AG20443 (cell line): ENCODE measurements around the gene SPATA2.

Experiments
- DNase-seq: peaks from one replicate; pipeline ENCODE4 v3.0.0; 2012; ENCODE audit warnings: low spot score, mixed read lengths

The SPATA2 gene

GRCh38 chr20:49929142-49929494, 13.8 kb upstream of the SPATA2 start:
- DNase-seq, result no peak

- DNase-seq, result peak; percentile 85
Observed at GRCh38 chr20:49928411-49929141, 13.2 kb upstream of the SPATA2 start.

- no peak for DNase-seq
Observed at GRCh38 chr20:49925901-49926454, 10.6 kb upstream of the SPATA2 start.

GRCh38 chr20:49924247-49924646, 8.9 kb upstream of the SPATA2 start:
- DNase-seq, result no peak

GRCh38 chr20:49919461-49919860, 4.1 kb upstream of the SPATA2 start:
- DNase-seq, result no peak

- no peak for DNase-seq
Observed at GRCh38 chr20:49919009-49919408, 3.7 kb upstream of the SPATA2 start.

GRCh38 chr20:49918446-49918845, 3.1 kb upstream of the SPATA2 start:
- no peak for DNase-seq

- peak; percentile 42 for DNase-seq
Observed at GRCh38 chr20:49916146-49917002, 1.0 kb upstream of the SPATA2 start.

GRCh38 chr20:49915118-49915379, 280 bp downstream of the SPATA2 start:
- no peak for DNase-seq

GRCh38 chr20:49914310-49915117, 815 bp downstream of the SPATA2 start:
- no peak for DNase-seq

- no peak for DNase-seq
Observed at GRCh38 chr20:49913399-49914047, 1.8 kb downstream of the SPATA2 start.

GRCh38 chr20:49910340-49910706, 5.0 kb downstream of the SPATA2 start:
- no peak for DNase-seq

GRCh38 chr20:49909499-49910339, 5.6 kb downstream of the SPATA2 start:
- no peak for DNase-seq

GRCh38 chr20:49908258-49908565, 7.1 kb downstream of the SPATA2 start:
- DNase-seq, result no peak

GRCh38 chr20:49907405-49908257, 7.7 kb downstream of the SPATA2 start:
- DNase-seq, result no peak

- no peak for DNase-seq
Observed at GRCh38 chr20:49906615-49907154, 8.6 kb downstream of the SPATA2 start.

GRCh38 chr20:49906101-49906604, 9.2 kb downstream of the SPATA2 start:
- DNase-seq, result no peak

- DNase-seq, result no peak
Observed at GRCh38 chr20:49905415-49906091, 9.8 kb downstream of the SPATA2 start.
